ENCODE results near the gene BABAM1. TPM values are rescaled to one million over a fixed set of nuclear protein-coding genes. Genes with fewer than 3 reads are reported as not detected.
A peak's percentile ranks its signal among the peaks of the same experiment; 100 is the strongest.

The BABAM1 gene
- total RNA-seq, 3 donors from 2014 or later (not counting 1 experiment from before 2014, with no cell fraction given): 106 to 127 (median 106) TPM

DNA sequence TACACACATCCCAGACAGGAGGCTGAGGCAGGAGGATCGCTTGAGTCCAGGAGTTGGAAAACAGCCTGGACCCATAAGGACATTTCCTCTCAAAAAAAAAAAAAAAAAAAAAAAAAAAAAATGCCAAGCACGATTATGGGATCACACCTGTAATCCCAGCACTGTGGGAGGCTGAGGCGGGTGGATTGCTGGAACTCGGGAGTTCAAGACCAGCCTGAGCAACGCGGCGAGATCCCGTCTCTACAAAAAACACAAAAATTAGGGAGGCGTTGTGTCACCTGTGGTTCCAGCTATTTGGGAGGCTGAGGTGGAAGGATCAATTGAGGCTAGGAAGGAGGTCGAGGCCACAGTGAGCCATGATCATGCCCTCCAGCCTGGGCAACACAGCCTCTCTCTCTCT, 42.2 kb upstream of the BABAM1 start:
- intact Hi-C loops (cut with micrococcal nuclease): loop anchor here (5.0 kb wide), 2 partner anchors 42 to 98 kb away; partner anchors contain the start of gene BABAM1
- peaks cover 8 to 11% of the 10 kb centered on the region in 2 donors for H3K4me1 Mint-ChIP-seq
- ATAC-seq (no peak), DNase-seq (no peak)
- no peaks in the 10 kb centered on the region for H3K36me3 Mint-ChIP-seq
- peak overlapping the region in 1 of 2 donors; percentile 99 for H3K27ac Mint-ChIP-seq
- H3K4me3 Mint-ChIP-seq: peak overlapping the region; percentile 52
- TF ChIP-seq, protein P1, sequence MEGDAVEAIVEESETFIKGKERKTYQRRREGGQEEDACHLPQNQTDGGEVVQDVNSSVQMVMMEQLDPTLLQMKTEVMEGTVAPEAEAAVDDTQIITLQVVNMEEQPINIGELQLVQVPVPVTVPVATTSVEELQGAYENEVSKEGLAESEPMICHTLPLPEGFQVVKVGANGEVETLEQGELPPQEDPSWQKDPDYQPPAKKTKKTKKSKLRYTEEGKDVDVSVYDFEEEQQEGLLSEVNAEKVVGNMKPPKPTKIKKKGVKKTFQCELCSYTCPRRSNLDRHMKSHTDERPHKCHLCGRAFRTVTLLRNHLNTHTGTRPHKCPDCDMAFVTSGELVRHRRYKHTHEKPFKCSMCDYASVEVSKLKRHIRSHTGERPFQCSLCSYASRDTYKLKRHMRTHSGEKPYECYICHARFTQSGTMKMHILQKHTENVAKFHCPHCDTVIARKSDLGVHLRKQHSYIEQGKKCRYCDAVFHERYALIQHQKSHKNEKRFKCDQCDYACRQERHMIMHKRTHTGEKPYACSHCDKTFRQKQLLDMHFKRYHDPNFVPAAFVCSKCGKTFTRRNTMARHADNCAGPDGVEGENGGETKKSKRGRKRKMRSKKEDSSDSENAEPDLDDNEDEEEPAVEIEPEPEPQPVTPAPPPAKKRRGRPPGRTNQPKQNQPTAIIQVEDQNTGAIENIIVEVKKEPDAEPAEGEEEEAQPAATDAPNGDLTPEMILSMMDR (IDR thresholded peaks at IDR 0.05): no peak
- Histone ChIP-seq H3K9me3 (ENCODE audit: control insufficient read depth, insufficient read depth, low read length) (no peaks in the 10 kb centered on the region), H3K4me1 (ENCODE audit: control insufficient read depth, insufficient read depth, low read length) (peaks cover 21% of the 10 kb centered on the region), H3K27ac (ENCODE audit: low read length) (no peak overlapping the region), H3K4me3 (ENCODE audit: low read length) (no peak overlapping the region), H3K27me3 (ENCODE audit: control insufficient read depth, insufficient read depth, low read length) (no peaks in the 10 kb centered on the region), H3K36me3 (ENCODE audit: control insufficient read depth, insufficient read depth, low read length) (no peaks in the 10 kb centered on the region)
- no peaks in the 10 kb centered on the region for H3K27me3 Mint-ChIP-seq (ENCODE audit: low read depth in 2 of 2)
- H3K9me3 Mint-ChIP-seq: no peaks in the 10 kb centered on the region
- 95% methylated on average over 8 of the region's 10 CpGs for WGBS (ENCODE audit: insufficient coverage)

DNA sequence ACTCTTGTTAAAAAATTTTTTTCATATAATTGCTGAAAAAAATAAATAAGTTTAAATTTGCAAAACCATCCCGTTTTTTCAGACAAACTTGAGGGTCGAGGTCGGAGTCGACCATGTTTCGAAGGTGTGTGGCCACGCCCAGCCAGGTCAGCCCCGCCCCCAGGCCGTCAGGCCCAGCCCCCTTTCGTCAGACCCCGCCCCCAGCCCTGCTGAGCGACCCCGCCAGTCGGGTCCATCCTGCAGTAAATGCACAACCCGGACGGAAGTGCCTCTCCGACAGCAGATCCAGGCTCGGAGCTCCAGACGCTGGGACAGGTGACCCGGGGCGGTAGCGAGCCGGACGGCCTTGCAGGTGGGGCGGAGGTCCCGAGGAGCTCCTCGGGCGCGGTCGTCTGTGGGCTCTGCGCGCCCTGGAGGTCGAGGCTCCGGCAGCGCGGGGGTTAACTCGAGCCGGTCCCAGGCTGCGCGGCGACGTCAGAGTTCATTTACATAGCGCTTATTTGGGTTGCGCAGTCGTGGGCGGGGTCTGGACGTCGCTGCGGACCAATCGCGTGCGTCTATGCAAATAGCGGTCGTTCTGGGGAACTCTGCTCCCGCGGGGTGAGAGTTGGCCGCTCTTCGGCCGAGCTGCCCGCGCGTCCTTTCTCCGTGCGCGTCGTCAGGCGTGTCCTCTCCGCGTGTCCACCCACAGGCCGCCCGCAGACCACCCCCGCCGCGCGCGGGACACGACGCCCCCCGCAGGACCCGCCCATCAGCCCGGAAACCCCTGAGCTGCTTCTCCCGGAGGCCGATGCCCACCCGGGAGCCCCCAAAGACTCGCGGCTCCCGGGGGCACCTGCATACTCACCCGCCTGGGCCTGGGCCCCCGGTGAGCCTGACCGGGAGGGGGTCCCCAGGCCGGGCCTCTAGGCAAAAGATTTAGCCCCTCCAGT, 41.0 kb upstream of the BABAM1 start, which contains the start of gene OCEL1:
Gene OCEL1 (plus strand): TSS at position 225 of the 932 bp plus-strand sequence. CDS start 22 bp downstream, at position 247.
- Histone ChIP-seq H3K4me3 (ENCODE audit: low read length) (peak within 1 kb of the TSS; percentile 78), H3K9me3 (ENCODE audit: control insufficient read depth, insufficient read depth, low read length) (no peaks in the 10 kb centered on the region), H3K27ac (ENCODE audit: low read length) (peak within 1 kb of the TSS; percentile 93), H3K36me3 (ENCODE audit: control insufficient read depth, insufficient read depth, low read length) (no peaks in the 10 kb centered on the region), H3K4me1 (ENCODE audit: control insufficient read depth, insufficient read depth, low read length) (peaks cover 21% of the 10 kb centered on the region), H3K27me3 (ENCODE audit: control insufficient read depth, insufficient read depth, low read length) (no peaks in the 10 kb centered on the region)
- intact Hi-C loops (cut with micrococcal nuclease): loop anchor here (1.0 to 5.0 kb wide), 4 partner anchors 11 to 151 kb away; partner anchors contain the start of genes BABAM1, HAUS8, MYO9B and USE1
- Mint-ChIP-seq H3K9me3 (no peaks in the 10 kb centered on the region), H3K27ac (peak within 1 kb of the TSS; percentile 96 to 99), H3K4me3 (peak within 1 kb of the TSS; percentile 98), H3K4me1 (peaks cover 8 to 11% of the 10 kb centered on the region in 2 donors), H3K27me3 (ENCODE audit: low read depth in 2 of 2) (no peaks in the 10 kb centered on the region), H3K36me3 (no peaks in the 10 kb centered on the region)
- ATAC-seq: peak; percentile 89 to 97 (median 89)
- TF ChIP-seq, protein P1 (IDR thresholded peaks at IDR 0.05): no peak
- WGBS (ENCODE audit: insufficient coverage): under 1% methylated on average over 90 of the region's 90 CpGs
- DNase-seq: peak; percentile 97 to 99

DNA sequence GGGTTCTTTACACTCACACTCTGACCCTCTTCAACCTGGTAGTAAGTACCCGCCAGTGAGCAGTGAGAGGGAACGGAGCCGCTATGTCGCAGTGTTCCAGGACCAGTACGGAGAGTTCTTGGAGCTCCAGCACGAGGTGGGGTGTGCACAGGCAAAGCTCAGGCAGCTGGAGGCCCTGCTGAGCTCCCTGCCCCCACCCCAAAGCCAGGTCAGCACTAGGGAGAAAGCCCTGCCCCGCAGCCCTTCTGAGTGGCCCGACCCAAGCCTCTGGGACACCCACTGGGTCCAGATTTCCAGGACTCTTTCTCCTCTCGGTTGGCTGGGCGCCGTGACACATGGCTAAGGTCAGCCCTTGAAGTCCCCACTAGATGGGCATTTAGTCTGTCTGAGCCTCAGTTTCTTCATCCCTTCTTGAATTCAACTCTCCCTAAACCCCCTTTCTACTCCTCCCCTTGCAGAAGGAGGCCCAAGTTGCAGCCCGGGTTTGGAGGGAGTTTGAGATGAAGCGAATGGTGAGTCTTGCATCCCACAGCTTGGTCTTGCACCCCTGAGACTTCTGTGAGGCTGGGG, 39.4 kb upstream of the BABAM1 start:
- Histone ChIP-seq H3K4me3 (ENCODE audit: low read length) (no peak overlapping the region), H3K27me3 (ENCODE audit: control insufficient read depth, insufficient read depth, low read length) (no peaks in the 10 kb centered on the region), H3K4me1 (ENCODE audit: control insufficient read depth, insufficient read depth, low read length) (peaks cover 21% of the 10 kb centered on the region), H3K36me3 (ENCODE audit: control insufficient read depth, insufficient read depth, low read length) (peaks cover 2% of the 10 kb centered on the region), H3K27ac (ENCODE audit: low read length) (no peak overlapping the region), H3K9me3 (ENCODE audit: control insufficient read depth, insufficient read depth, low read length) (no peaks in the 10 kb centered on the region)
- Mint-ChIP-seq H3K36me3 (no peaks in the 10 kb centered on the region), H3K4me1 (peaks cover 8 to 11% of the 10 kb centered on the region in 2 donors), H3K27ac (no peak overlapping the region), H3K27me3 (ENCODE audit: low read depth in 2 of 2) (no peaks in the 10 kb centered on the region), H3K4me3 (no peak overlapping the region), H3K9me3 (no peaks in the 10 kb centered on the region)
- 95% methylated on average over 13 of the region's 13 CpGs for WGBS (ENCODE audit: insufficient coverage)
- TF ChIP-seq, protein P1 (IDR thresholded peaks at IDR 0.05): no peak
- ATAC-seq (no peak), DNase-seq (no peak)
- intact Hi-C loops (cut with micrococcal nuclease): loop anchor here (5.0 kb wide), 2 partner anchors 39 to 101 kb away; partner anchors contain the start of gene BABAM1
